Measurements from ENCODE around the gene TXNL1.

Gene TXNL1

GRCh38 chr18:56565551-56566345 is 72.6 kb downstream of the TXNL1 start:
- DNase-seq: no peak

GRCh38 chr18:56565046-56565445 is 73.3 kb downstream of the TXNL1 start:
- no peak for DNase-seq

GRCh38 chr18:56563568-56563967 is 74.8 kb downstream of the TXNL1 start:
- DNase-seq: no peak

- DNase-seq: no peak
These were observed 75.9 kb downstream of the TXNL1 start for GRCh38 chr18:56562479-56562878.

- no peak for DNase-seq
These were observed 77.4 kb downstream of the TXNL1 start for GRCh38 chr18:56560992-56561391.

- no peak for DNase-seq
These were observed 79.3 kb downstream of the TXNL1 start for GRCh38 chr18:56559044-56559443.

- DNase-seq: no peak
These were observed 81.5 kb downstream of the TXNL1 start for GRCh38 chr18:56556907-56557306.

GRCh38 chr18:56550121-56550520 is 88.3 kb downstream of the TXNL1 start:
- DNase-seq: no peak
